Adrenal gland (tissue), 12 donors: ENCODE results near the gene EXOC4. TPM values are rescaled to one million over a fixed set of nuclear protein-coding genes. Genes with fewer than 3 reads are reported as not detected.

Source experiments
- DNase-seq, 7 donors: peaks; one replicate each; pipeline ENCODE4 v3.0.0-alpha.2; 2019 to 2020
- H3K27ac ChIP-seq, 5 donors: fragments of 200-600 bp; sonication (generic) in 4 of 5; 1 replicate in 3 of 5; 2 replicates in 2 of 5; pipeline versions ENCODE4 v1.5.1 to v1.8.0; 2016 to 2020; ENCODE audit warnings: mild to moderate bottlenecking in 1 of 5
- H3K27me3 ChIP-seq: fragments of 200-600 bp; 2 replicates; pipeline ENCODE4 v1.8.0; 2021
- H3K36me3 ChIP-seq, 2 donors: fragments of 200-600 bp; replicated peaks in 1 of 2; 1 replicate in 1 of 2; 2 replicates in 1 of 2; pipeline versions ENCODE4 v1.5.1 to v1.8.0; 2018 to 2022
- H3K4me1 ChIP-seq, 2 donors: fragments of 200-600 bp; replicated peaks in 1 of 2; 1 replicate in 1 of 2; 2 replicates in 1 of 2; pipeline versions ENCODE4 v1.5.1 to v1.8.0; 2018 to 2021
- H3K4me3 ChIP-seq, 4 donors: fragments of 200-600 bp; sonication (generic) in 3 of 4; one replicate each; pipeline ENCODE4 v1.5.1; 2016 to 2018
- H3K9me3 ChIP-seq, 3 donors: fragments of 200-600 bp; sonication (generic) in 1 of 3; replicated peaks in 1 of 3; 1 replicate in 2 of 3; 2 replicates in 1 of 3; pipeline versions ENCODE4 v1.5.1 to v1.8.0; 2016 to 2021
- CTCF ChIP-seq, 6 experiments: fragments of 450-650 bp in 4 of 6; fragments of 200-600 bp in 2 of 6; sonication (generic) in 1 of 6; IDR thresholded peaks; 1 replicate in 5 of 6; 2 replicates in 1 of 6; pipeline versions ENCODE4 v1.5.1 to v1.8.0; 2016 to 2021; ENCODE audit warnings: antibody characterized with exemption in 6 of 6, mild to moderate bottlenecking in 2 of 6, moderate library complexity in 1 of 6
- POLR2A ChIP-seq, 2 donors: fragments of 450-650 bp; IDR thresholded peaks; one replicate each; pipeline ENCODE4 v1.6.1; 2017; ENCODE audit warnings: antibody characterized with exemption in 2 of 2, mild to moderate bottlenecking in 2 of 2, moderate library complexity in 1 of 2
- WGBS, 4 donors: extraction: QIAGEN DNeasy Blood & Tissue Kit in 2 of 4; methylation state at CpG; one replicate each; pipeline versions ENCODE4 v1.1.5 to v1.1.7; 2013 to 2017; 5-methylcytosine and 5-hydroxymethylcytosine counted together
- intact Hi-C, 2 donors: fragments of 100-400 bp; cut with DNase I; formaldehyde crosslinking; loops; one replicate each; pipeline versions ENCODE4 v1.14.1 to v1.15.0; 2022 to 2023
- polyA plus RNA-seq, 3 donors: library from polyadenylated mRNA; stranded (reverse); fragments of 200-250 nt in 2 of 3; fragments of 350-450 nt in 1 of 3; fragmentation: Illumina TruSeq in 1 of 3; extraction: RNeasy Lipid Tissue Mini Kit (QIAGEN cat#74804) in 1 of 3; gene quantifications; one replicate each; pipeline ENCODE4 v1.2.3, GENCODE V29; 2013 to 2014
- total RNA-seq, 9 donors: library from RNA; depleted of rRNA in 4 of 9; stranded (reverse); fragments of >200 nt in 4 of 9; fragments of 120-200 nt in 1 of 9; fragmentation: NEBNext Ultra II Directional in 1 of 9; extraction: Animal tissue kit (Norgen Biotek cat#: 25700) in 1 of 9; gene quantifications; one replicate each; pipeline versions ENCODE4 v1.1.0 to v1.2.4, GENCODE V29; 2013 to 2023
- donor health status: healthy with polysubstance abuse.
- donor health status: Bipolar disorder and iron deficiency.
- donor health status: DM: yes; HTN: yes; CAD: no.
- donor health status: DM: no; HTN: no; CAD: no.
- donor health status: DM: no; HTN: no; CAD: no.
- donor health status: DM: yes; HTN: yes; CAD: no.

Gene EXOC4
- total and polyA plus RNA-seq, 12 donors, result 12.5 to 93.8 (median 67.4) TPM

GRCh38 chr7:133746847-133747246 is 494.0 kb downstream of the EXOC4 start:
- no peaks in the 10 kb centered on the region for H3K27me3 ChIP-seq
- no peak for DNase-seq

GRCh38 chr7:133748443-133749407 is 495.8 kb downstream of the EXOC4 start:
- DNase-seq, result no peak
- H3K9me3 ChIP-seq, result no peaks in the 10 kb centered on the region
- no peaks in the 10 kb centered on the region for H3K36me3 ChIP-seq
- H3K4me1 ChIP-seq, result no peaks in the 10 kb centered on the region
- 64 to 83% (median 79%) methylated on average over 4 of the region's 4 CpGs for WGBS, 4 donors
- no peak overlapping the region for H3K4me3 ChIP-seq
- TF ChIP-seq CTCF (IDR thresholded peaks at IDR 0.05) (no peak), POLR2A (IDR thresholded peaks at IDR 0.05) (no peak)
- intact Hi-C loops, result no loop called here
- no peak overlapping the region for H3K27ac ChIP-seq
- no peaks in the 10 kb centered on the region for H3K27me3 ChIP-seq

More at GRCh38 chr7:133746847-133747246, 494.0 kb downstream of the EXOC4 start:
- no peak overlapping the region for H3K4me3 ChIP-seq
- TF ChIP-seq POLR2A (IDR thresholded peaks at IDR 0.05) (no peak), CTCF (IDR thresholded peaks at IDR 0.05) (no peak)
- H3K9me3 ChIP-seq, result no peaks in the 10 kb centered on the region
- no peaks in the 10 kb centered on the region for H3K4me1 ChIP-seq
- WGBS, 4 donors, result 47 to 49% (median 48%) methylated on average over 2 of the region's 2 CpGs
- intact Hi-C loops, result no loop called here
- H3K27ac ChIP-seq, result no peak overlapping the region
- no peaks in the 10 kb centered on the region for H3K36me3 ChIP-seq

- H3K4me3 ChIP-seq, result no peak overlapping the region
- WGBS, 4 donors, result 75 to 100% (median 89%) methylated on average over 3 of the region's 3 CpGs
- DNase-seq, result no peak
- TF ChIP-seq POLR2A (IDR thresholded peaks at IDR 0.05) (no peak), CTCF (IDR thresholded peaks at IDR 0.05) (no peak)
- intact Hi-C loops, result no loop called here
- H3K36me3 ChIP-seq, result no peaks in the 10 kb centered on the region
- no peaks in the 10 kb centered on the region for H3K27me3 ChIP-seq
- no peak overlapping the region for H3K27ac ChIP-seq
- H3K4me1 ChIP-seq, result no peaks in the 10 kb centered on the region
- H3K9me3 ChIP-seq, result no peaks in the 10 kb centered on the region
Measured at GRCh38 chr7:133750287-133750686, 497.4 kb downstream of the EXOC4 start.

GRCh38 chr7:133751079-133751478 is 498.2 kb downstream of the EXOC4 start:
- no peak overlapping the region for H3K4me3 ChIP-seq
- H3K9me3 ChIP-seq, result no peaks in the 10 kb centered on the region
- intact Hi-C loops, result no loop called here
- H3K36me3 ChIP-seq, result no peaks in the 10 kb centered on the region
- DNase-seq, result no peak
- TF ChIP-seq CTCF (IDR thresholded peaks at IDR 0.05) (no peak), POLR2A (IDR thresholded peaks at IDR 0.05) (no peak)
- H3K27me3 ChIP-seq, result no peaks in the 10 kb centered on the region
- no peak overlapping the region for H3K27ac ChIP-seq
- H3K4me1 ChIP-seq, result no peaks in the 10 kb centered on the region
